ENCODE data around the gene SLC12A7.

The SLC12A7 gene

GRCh38 chr5:1152156-1152555 is 40.3 kb upstream of the SLC12A7 start:
- Histone ChIP-seq H3K4me3 (ENCODE audit: low read depth in 1 of 2, low read length in 1 of 2) (no peak overlapping the region), H3K27ac (no peak overlapping the region), H3K4me1 (ENCODE audit: control insufficient read depth in 1 of 2, insufficient read depth in 1 of 2, low read depth in 1 of 2, low read length in 1 of 2) (no peaks in the 10 kb centered on the region), H3K27me3 (peaks cover 55% of the 10 kb centered on the region), H3K9me3 (no peaks in the 10 kb centered on the region), H3K36me3 (no peaks in the 10 kb centered on the region)
- no peak for TF ChIP-seq CTCF (IDR thresholded peaks at IDR 0.05)

- Histone ChIP-seq H3K36me3 (no peaks in the 10 kb centered on the region), H3K27me3 (peaks cover 47% of the 10 kb centered on the region), H3K27ac (no peak overlapping the region), H3K4me1 (ENCODE audit: control insufficient read depth in 1 of 2, insufficient read depth in 1 of 2, low read depth in 1 of 2, low read length in 1 of 2) (no peaks in the 10 kb centered on the region), H3K4me3 (ENCODE audit: low read depth in 1 of 2, low read length in 1 of 2) (no peak overlapping the region), H3K9me3 (no peaks in the 10 kb centered on the region)
- no peak for TF ChIP-seq CTCF (IDR thresholded peaks at IDR 0.05)
Observed at GRCh38 chr5:1151316-1151715, 39.5 kb upstream of the SLC12A7 start.

GRCh38 chr5:1150866-1151265 is 39.0 kb upstream of the SLC12A7 start:
- TF ChIP-seq CTCF (IDR thresholded peaks at IDR 0.05) = no peak
- peaks cover 43% of the 10 kb centered on the region for H3K27me3 ChIP-seq
- H3K27ac ChIP-seq = no peak overlapping the region
- no peaks in the 10 kb centered on the region for H3K9me3 ChIP-seq
- no peaks in the 10 kb centered on the region for H3K4me1 ChIP-seq (ENCODE audit: control insufficient read depth in 1 of 2, insufficient read depth in 1 of 2, low read depth in 1 of 2, low read length in 1 of 2)
- no peaks in the 10 kb centered on the region for H3K36me3 ChIP-seq
- no peak overlapping the region for H3K4me3 ChIP-seq (ENCODE audit: low read depth in 1 of 2, low read length in 1 of 2)

GRCh38 chr5:1144638-1145396 is 33.0 kb upstream of the SLC12A7 start:
- no peaks in the 10 kb centered on the region for H3K36me3 ChIP-seq
- peaks cover 16% of the 10 kb centered on the region for H3K27me3 ChIP-seq
- no peak for TF ChIP-seq CTCF (IDR thresholded peaks at IDR 0.05)
- H3K4me3 ChIP-seq (ENCODE audit: low read depth in 1 of 2, low read length in 1 of 2) = no peak overlapping the region
- no peaks in the 10 kb centered on the region for H3K4me1 ChIP-seq (ENCODE audit: control insufficient read depth in 1 of 2, insufficient read depth in 1 of 2, low read depth in 1 of 2, low read length in 1 of 2)
- no peak overlapping the region for H3K27ac ChIP-seq
- H3K9me3 ChIP-seq = no peaks in the 10 kb centered on the region

- H3K36me3 ChIP-seq = no peaks in the 10 kb centered on the region
- TF ChIP-seq CTCF (IDR thresholded peaks at IDR 0.05) = no peak
- H3K4me3 ChIP-seq (ENCODE audit: low read depth in 1 of 2, low read length in 1 of 2) = no peak overlapping the region
- H3K27me3 ChIP-seq = peaks cover 20% of the 10 kb centered on the region
- H3K4me1 ChIP-seq (ENCODE audit: control insufficient read depth in 1 of 2, insufficient read depth in 1 of 2, low read depth in 1 of 2, low read length in 1 of 2) = no peaks in the 10 kb centered on the region
- H3K27ac ChIP-seq = no peak overlapping the region
- no peaks in the 10 kb centered on the region for H3K9me3 ChIP-seq
Observed at GRCh38 chr5:1144089-1144488, 32.2 kb upstream of the SLC12A7 start.
